Fibroblast of villous mesenchyme (primary cell): ENCODE data around the gene BCR. TPM values are rescaled to one million over a fixed set of nuclear protein-coding genes. Genes with fewer than 3 reads are reported as not detected.

ENCODE experiments used
- DNase-seq: peaks from one replicate; pipeline ENCODE4 v3.0.0-alpha.2; 2010; ENCODE audit warnings: low read depth
- H3K4me3 ChIP-seq: 2 replicates; pipeline ENCODE4 v1.5.1; 2011; ENCODE audit warnings: low read depth, mild to moderate bottlenecking, low read length
- total RNA-seq: library from RNA; depleted of rRNA; stranded (reverse); fragments of >200 nt; gene quantifications from 2 replicates; pipeline ENCODE4 v1.2.3, GENCODE V29; 2012
- TF ChIP-seq, protein P1 (sequence below): IDR thresholded peaks from 2 replicates; pipeline ENCODE4 v1.5.1; 2012; ENCODE audit warnings: low read depth, mild to moderate bottlenecking, low read length; ENCODE audit not compliant: insufficient read depth

BCR gene
- total RNA-seq, 1 donor, result 36.7 TPM

DNA sequence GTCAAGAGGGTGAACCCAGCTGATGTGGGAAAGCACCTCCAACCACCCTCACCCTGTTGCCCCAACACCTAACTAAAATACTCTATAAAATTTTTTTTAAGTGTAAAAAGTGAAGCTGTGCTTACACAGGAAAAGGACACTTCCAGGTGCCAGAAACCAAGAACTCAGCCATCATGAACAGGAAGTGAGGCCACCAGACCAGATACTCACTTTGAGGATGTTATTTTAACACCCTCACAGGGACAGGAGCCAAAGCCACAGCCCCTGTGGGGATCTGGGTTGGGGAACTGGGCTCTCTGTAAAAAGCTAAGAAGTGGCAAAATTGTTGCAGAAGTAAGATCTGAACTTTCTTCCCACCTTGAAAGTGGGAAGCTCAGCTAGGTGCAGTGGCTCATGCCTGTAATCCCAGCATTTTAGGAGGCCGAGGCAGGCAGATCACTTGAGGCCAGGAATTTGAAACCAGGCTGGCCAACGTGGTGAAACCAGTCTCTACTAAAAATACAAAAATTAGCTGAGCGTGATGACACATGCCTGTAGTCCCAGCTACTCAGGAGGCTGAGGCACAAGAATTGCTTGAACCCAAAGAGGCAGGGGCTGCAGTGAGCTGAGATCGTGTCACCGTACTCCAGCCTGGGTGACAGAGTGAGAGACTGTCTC lies 42.3 kb upstream of the BCR start:
- TF ChIP-seq, protein P1, sequence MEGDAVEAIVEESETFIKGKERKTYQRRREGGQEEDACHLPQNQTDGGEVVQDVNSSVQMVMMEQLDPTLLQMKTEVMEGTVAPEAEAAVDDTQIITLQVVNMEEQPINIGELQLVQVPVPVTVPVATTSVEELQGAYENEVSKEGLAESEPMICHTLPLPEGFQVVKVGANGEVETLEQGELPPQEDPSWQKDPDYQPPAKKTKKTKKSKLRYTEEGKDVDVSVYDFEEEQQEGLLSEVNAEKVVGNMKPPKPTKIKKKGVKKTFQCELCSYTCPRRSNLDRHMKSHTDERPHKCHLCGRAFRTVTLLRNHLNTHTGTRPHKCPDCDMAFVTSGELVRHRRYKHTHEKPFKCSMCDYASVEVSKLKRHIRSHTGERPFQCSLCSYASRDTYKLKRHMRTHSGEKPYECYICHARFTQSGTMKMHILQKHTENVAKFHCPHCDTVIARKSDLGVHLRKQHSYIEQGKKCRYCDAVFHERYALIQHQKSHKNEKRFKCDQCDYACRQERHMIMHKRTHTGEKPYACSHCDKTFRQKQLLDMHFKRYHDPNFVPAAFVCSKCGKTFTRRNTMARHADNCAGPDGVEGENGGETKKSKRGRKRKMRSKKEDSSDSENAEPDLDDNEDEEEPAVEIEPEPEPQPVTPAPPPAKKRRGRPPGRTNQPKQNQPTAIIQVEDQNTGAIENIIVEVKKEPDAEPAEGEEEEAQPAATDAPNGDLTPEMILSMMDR, result no peak
- H3K4me3 ChIP-seq, result no peak overlapping the region
- DNase-seq, result no peak

DNA sequence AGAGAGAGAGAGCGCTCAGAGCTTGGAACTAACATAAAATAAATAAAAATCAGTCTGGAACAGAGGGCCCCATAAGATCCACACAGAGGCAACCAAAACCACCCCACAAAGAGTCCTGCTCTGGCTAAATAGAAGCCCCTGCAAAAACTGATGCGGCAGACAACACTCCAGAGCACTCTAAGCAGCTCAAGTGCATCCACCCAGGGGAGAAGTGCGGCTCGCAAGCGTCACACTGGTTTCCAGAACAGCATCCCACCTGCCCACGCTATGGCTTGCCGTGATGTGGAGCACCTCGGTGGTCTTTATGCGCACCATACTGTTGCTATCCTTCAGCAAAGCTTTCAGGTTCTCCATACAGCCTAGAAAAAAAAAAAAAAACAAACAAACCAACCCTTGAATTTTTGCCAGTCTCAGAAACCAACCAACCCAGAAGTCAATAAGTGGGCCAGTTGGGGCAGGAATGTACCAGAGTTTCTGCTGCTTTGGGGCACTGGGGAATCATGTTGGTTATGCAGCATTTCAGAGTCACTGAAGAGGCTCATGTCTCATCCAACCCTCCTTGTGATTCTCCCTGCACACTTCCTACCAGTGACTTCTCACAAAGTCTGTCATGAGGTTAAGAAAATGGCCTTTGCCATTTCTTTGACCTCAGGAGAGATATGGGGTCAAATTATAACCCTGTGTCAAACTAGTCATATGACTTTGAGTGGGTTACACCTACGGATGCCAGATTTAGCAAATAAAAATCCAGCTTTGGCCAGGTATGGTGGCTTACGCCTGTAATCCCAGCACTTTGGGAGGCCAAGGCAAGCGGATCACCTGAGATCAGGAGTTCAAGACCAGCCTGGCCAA lies 41.5 kb upstream of the BCR start:
- no peak overlapping the region for H3K4me3 ChIP-seq
- no peak for DNase-seq
- TF ChIP-seq, protein P1, result no peak

DNA sequence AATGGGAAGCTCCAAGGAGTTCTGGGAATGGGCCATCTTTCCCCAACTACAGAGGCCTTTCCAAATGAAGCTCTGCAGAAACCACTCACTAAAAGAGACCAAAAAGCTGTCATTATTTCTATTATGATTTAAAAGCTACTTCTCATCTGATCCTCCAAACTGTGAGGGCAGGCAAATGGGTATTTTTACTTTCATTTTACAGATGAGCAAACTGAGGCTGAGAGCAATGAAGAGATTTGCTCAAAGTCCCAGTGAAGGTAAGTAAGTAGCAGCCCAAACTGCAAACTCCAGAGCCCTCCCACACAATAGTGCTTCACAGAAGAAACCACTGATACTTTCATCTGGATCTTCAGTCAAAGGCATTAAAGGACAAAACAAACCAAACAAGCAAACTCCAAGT lies 39.9 kb upstream of the BCR start:
- H3K4me3 ChIP-seq, result no peak overlapping the region
- DNase-seq, result no peak
- TF ChIP-seq, protein P1, result no peak

DNA sequence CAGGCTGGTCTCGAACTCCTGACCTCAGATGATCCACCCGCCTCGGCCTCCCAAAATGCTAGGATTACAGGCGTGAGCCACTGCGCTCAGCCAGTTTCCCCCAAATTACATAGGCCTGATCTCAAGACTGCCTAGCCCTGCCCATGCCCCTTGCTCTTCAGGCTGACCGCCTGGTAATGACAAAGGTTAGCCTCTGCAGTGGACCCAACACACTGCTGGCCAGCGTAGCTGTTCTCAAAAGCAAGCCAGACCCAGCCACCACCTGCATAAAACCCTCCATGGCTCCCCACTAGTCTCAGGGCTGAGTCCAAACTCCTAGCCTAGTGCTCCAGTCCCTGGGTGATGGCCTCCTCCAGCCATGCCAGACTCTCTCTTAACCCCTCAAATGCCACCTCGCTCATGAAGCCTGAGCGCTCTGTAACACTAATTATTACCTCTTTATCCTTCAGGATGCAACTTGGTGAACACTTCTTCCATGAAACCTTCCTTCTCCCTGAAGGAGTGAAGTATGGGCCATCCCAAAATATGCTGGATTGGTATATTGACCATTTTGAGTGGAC lies 37.7 kb upstream of the BCR start:
- DNase-seq, result no peak
- TF ChIP-seq, protein P1, result no peak
- no peak overlapping the region for H3K4me3 ChIP-seq

DNA sequence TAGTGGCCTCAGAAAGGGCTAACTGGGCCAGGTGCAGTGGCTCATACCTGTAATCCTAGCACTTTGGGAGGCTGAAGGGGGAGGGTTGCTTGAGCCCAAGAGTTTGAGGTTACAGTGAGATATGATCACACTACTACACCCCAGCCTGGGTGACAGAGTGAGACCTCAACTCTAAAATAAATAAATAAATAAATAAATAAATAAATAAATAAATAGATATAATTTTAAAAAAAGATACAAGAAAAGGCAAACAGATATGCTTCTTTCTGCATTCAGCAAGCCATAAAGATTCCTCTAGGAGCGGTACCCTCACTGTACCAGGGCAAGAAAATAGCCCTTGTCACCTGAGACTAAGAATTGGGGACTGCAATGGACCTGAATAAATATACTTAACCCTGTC lies 37.2 kb upstream of the BCR start:
- H3K4me3 ChIP-seq, result no peak overlapping the region
- TF ChIP-seq, protein P1, result no peak
- no peak for DNase-seq

DNA sequence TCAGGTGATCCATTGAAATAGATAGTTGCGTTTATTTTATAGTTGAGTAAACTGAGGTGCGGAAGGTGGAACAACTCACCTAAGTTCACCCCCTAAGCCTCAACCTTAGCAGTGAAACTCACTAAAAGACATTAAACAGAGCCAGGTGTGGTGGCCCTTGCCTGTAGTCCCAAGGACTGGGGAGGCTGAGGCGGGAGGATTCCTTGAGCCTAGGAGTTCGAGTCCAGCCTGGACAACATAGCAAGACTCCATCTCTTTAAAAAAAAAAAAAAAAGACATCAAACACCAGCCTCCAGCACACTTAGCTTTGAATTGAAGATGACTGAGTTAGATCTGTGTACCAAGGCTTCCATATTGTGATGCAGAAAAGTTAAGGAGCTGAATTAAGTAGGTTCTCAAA lies 35.9 kb upstream of the BCR start:
- DNase-seq, result no peak
- no peak overlapping the region for H3K4me3 ChIP-seq
- TF ChIP-seq, protein P1, result no peak
